Esophagus squamous epithelium (tissue), 4 donors: Measurements from ENCODE around the gene CTDSPL2.

Source experiments
- CTCF ChIP-seq, 6 experiments: fragments of 450-650 bp in 4 of 6; fragments of 200-600 bp in 2 of 6; sonication (generic) in 2 of 6; IDR thresholded peaks; one replicate each; pipeline ENCODE4 v1.5.1; 2016 to 2019; ENCODE audit warnings: antibody characterized with exemption in 6 of 6, mild to moderate bottlenecking in 4 of 6, moderate library complexity in 4 of 6
- POLR2A ChIP-seq, 4 donors: fragments of 450-650 bp; IDR thresholded peaks; one replicate each; pipeline ENCODE4 v1.6.1; 2017; ENCODE audit warnings: antibody characterized with exemption in 4 of 4, mild to moderate bottlenecking in 4 of 4, moderate library complexity in 3 of 4

GRCh38 chr15:44545913-44546802, 118.7 kb downstream of the CTDSPL2 start:
- peak in 2 of 6 experiments; percentile 12 to 22 for TF ChIP-seq CTCF (IDR thresholded peaks at IDR 0.05)
- no peak for TF ChIP-seq POLR2A (IDR thresholded peaks at IDR 0.05)
